ENCODE results near the gene AP1M1. TPM values are rescaled to one million over a fixed set of nuclear protein-coding genes. Genes with fewer than 3 reads are reported as not detected.

The AP1M1 gene
- total RNA-seq (100 to 1,000 TPM in 4 of 5 donors, 10 to 100 TPM in 1; 94.9 to 171 (median 133) TPM), total RNA-seq (48.6 to 163 (median 77.2) reads per million in 29 experiments)
- total RNA-seq (2013): 75.6 TPM

GRCh38 chr19:16197622-16198369 is at the start of gene AP1M1:
Gene AP1M1, plus strand, starts transcription at chr19:16197911. Its CDS starts 116 bp downstream, at chr19:16198027.
- no peaks in the 10 kb centered on the region for H3K9me3 ChIP-seq
- Mint-ChIP-seq H3K27me3 (no peaks in the 10 kb centered on the region), H3K4me3 (peak within 1 kb of the TSS; percentile 71 to 86 (median 81)), H3K27ac (peak within 1 kb of the TSS; percentile 95 to 98), H3K9me3 (no peaks in the 10 kb centered on the region), H3K4me1 (peaks cover 44 to 47% (median 46%) of the 10 kb centered on the region in 3 donors), H3K36me3 (peaks cover 13% of the 10 kb centered on the region)
- no peaks in the 10 kb centered on the region for H3K27me3 ChIP-seq (replicated peaks in 1 of 2; ENCODE audit: control insufficient read depth in 2 of 2, extremely low read depth in 1 of 2, insufficient read depth in 2 of 2, low read length in 1 of 2)
- peak within 1 kb of the TSS; percentile 93 to 98 for H3K4me3 ChIP-seq (ENCODE audit: control insufficient read depth in 1 of 2, extremely low read depth in 1 of 2, low read length in 1 of 2)
- POLR2A ChIA-PET: interaction anchor here (0.6 to 2.5 kb wide), 5 partner anchors 12 to 174 kb away, joined by 3 to 8 read pairs (median 5); partner anchors contain the start of gene FAM32A (in 1 of the 2)
- under 1% methylated on average over 65 of the region's 65 CpGs for WGBS (ENCODE audit: insufficient coverage)
- peaks cover 19 to 45% of the 10 kb centered on the region in 2 experiments for H3K4me1 ChIP-seq (ENCODE audit: control insufficient read depth in 1 of 2, extremely low read depth in 1 of 2, insufficient read depth in 2 of 2, low read length in 2 of 2)
- peak within 1 kb of the TSS; percentile 74 for H3K27ac ChIP-seq (ENCODE audit: low read length)
- CTCF ChIA-PET: interaction anchor here (0.6 to 1.7 kb wide), 5 partner anchors 10 to 272 kb away, joined by 3 to 23 read pairs (median 4); partner anchors contain the start of gene FAM32A (in 1 of the 2)
- H3K36me3 ChIP-seq (ENCODE audit: control insufficient read depth in 2 of 2, extremely low read depth in 1 of 2, insufficient read depth in 1 of 2, low read length in 1 of 2): peaks cover 12 to 30% of the 10 kb centered on the region in 2 donors
- DNase-seq (peak; percentile 94 to 100 (median 97)), ATAC-seq (replicated peaks in 1 of 4) (peak; percentile 85 to 91 (median 89))

- Histone ChIP-seq H3K4me3 (ENCODE audit: control insufficient read depth in 1 of 2, extremely low read depth in 1 of 2, low read length in 1 of 2) (no peak overlapping the region), H3K36me3 (ENCODE audit: control insufficient read depth in 2 of 2, extremely low read depth in 1 of 2, insufficient read depth in 1 of 2, low read length in 1 of 2) (peaks cover 4 to 46% of the 10 kb centered on the region in 2 donors), H3K27me3 (replicated peaks in 1 of 2; ENCODE audit: control insufficient read depth in 2 of 2, extremely low read depth in 1 of 2, insufficient read depth in 2 of 2, low read length in 1 of 2) (no peaks in the 10 kb centered on the region), H3K4me1 (ENCODE audit: control insufficient read depth in 1 of 2, extremely low read depth in 1 of 2, insufficient read depth in 2 of 2, low read length in 2 of 2) (peaks cover 2 to 43% of the 10 kb centered on the region in 2 experiments), H3K27ac (ENCODE audit: low read length) (peak overlapping the region; percentile 10), H3K9me3 (no peaks in the 10 kb centered on the region)
- Mint-ChIP-seq H3K36me3 (peaks cover 20% of the 10 kb centered on the region), H3K27ac (peak overlapping the region in 1 of 2 donors; percentile 16), H3K4me1 (peaks cover 19 to 33% (median 21%) of the 10 kb centered on the region in 3 donors), H3K27me3 (no peaks in the 10 kb centered on the region), H3K4me3 (no peak overlapping the region), H3K9me3 (no peaks in the 10 kb centered on the region)
- WGBS (ENCODE audit: insufficient coverage): 85% methylated on average over 7 of the region's 8 CpGs
- ATAC-seq (replicated peaks in 1 of 4) (no peak), DNase-seq (no peak)
- ChIA-PET CTCF (no interaction called here), POLR2A (interaction anchor here in 1 of 2 donors (0.7 kb wide), 1 partner anchor 20 kb away, joined by 3 read pairs; no protein-coding TSS in a partner anchor)
Measured at GRCh38 chr19:16148443-16149229, 49.1 kb upstream of the AP1M1 start.

GRCh38 chr19:16153582-16154336 is 44.0 kb upstream of the AP1M1 start:
- CTCF ChIA-PET: interaction anchor here in 1 of 2 donors (0.5 kb wide), 1 partner anchor 113 kb away, joined by 3 read pairs; no protein-coding TSS in a partner anchor
- H3K27me3 ChIP-seq (replicated peaks in 1 of 2; ENCODE audit: control insufficient read depth in 2 of 2, extremely low read depth in 1 of 2, insufficient read depth in 2 of 2, low read length in 1 of 2): no peaks in the 10 kb centered on the region
- H3K27ac ChIP-seq (ENCODE audit: low read length): no peak overlapping the region
- Mint-ChIP-seq H3K27ac (no peak overlapping the region), H3K4me3 (no peak overlapping the region), H3K9me3 (no peaks in the 10 kb centered on the region), H3K4me1 (peaks cover 0 to 16% (median 6%) of the 10 kb centered on the region in 3 donors), H3K36me3 (peaks cover 52% of the 10 kb centered on the region), H3K27me3 (no peaks in the 10 kb centered on the region)
- ATAC-seq (replicated peaks in 1 of 4): no peak
- WGBS (ENCODE audit: insufficient coverage): 93% methylated on average over 7 of the region's 11 CpGs
- peaks cover 15 to 81% of the 10 kb centered on the region in 2 donors for H3K36me3 ChIP-seq (ENCODE audit: control insufficient read depth in 2 of 2, extremely low read depth in 1 of 2, insufficient read depth in 1 of 2, low read length in 1 of 2)
- DNase-seq: no peak
- H3K9me3 ChIP-seq: no peaks in the 10 kb centered on the region
- no peak overlapping the region for H3K4me3 ChIP-seq (ENCODE audit: control insufficient read depth in 1 of 2, extremely low read depth in 1 of 2, low read length in 1 of 2)
- POLR2A ChIA-PET: no interaction called here
- H3K4me1 ChIP-seq (ENCODE audit: control insufficient read depth in 1 of 2, extremely low read depth in 1 of 2, insufficient read depth in 2 of 2, low read length in 2 of 2): peaks cover 0 to 2% of the 10 kb centered on the region in 2 experiments

GRCh38 chr19:16154557-16154956 is 43.2 kb upstream of the AP1M1 start:
- Histone ChIP-seq H3K9me3 (no peaks in the 10 kb centered on the region), H3K27me3 (replicated peaks in 1 of 2; ENCODE audit: control insufficient read depth in 2 of 2, extremely low read depth in 1 of 2, insufficient read depth in 2 of 2, low read length in 1 of 2) (no peaks in the 10 kb centered on the region), H3K4me1 (ENCODE audit: control insufficient read depth in 1 of 2, extremely low read depth in 1 of 2, insufficient read depth in 2 of 2, low read length in 2 of 2) (peaks cover 0 to 2% of the 10 kb centered on the region in 2 experiments), H3K4me3 (ENCODE audit: control insufficient read depth in 1 of 2, extremely low read depth in 1 of 2, low read length in 1 of 2) (no peak overlapping the region), H3K27ac (ENCODE audit: low read length) (no peak overlapping the region), H3K36me3 (ENCODE audit: control insufficient read depth in 2 of 2, extremely low read depth in 1 of 2, insufficient read depth in 1 of 2, low read length in 1 of 2) (peaks cover 15 to 75% of the 10 kb centered on the region in 2 donors)
- H3K4me1 Mint-ChIP-seq: peaks cover 0 to 10% (median 6%) of the 10 kb centered on the region in 3 donors
- H3K4me3 Mint-ChIP-seq: no peak overlapping the region
- peak overlapping the region in 1 of 2 donors; percentile 40 for H3K27ac Mint-ChIP-seq
- ATAC-seq (replicated peaks in 1 of 4): no peak
- 97% methylated on average over 7 of the region's 8 CpGs for WGBS (ENCODE audit: insufficient coverage)
- H3K36me3 Mint-ChIP-seq: peaks cover 46% of the 10 kb centered on the region
- CTCF ChIA-PET: no interaction called here
- POLR2A ChIA-PET: no interaction called here
- H3K9me3 Mint-ChIP-seq: no peaks in the 10 kb centered on the region
- DNase-seq: no peak
- H3K27me3 Mint-ChIP-seq: no peaks in the 10 kb centered on the region

- H3K36me3 Mint-ChIP-seq: peaks cover 46% of the 10 kb centered on the region
- Histone ChIP-seq H3K27me3 (replicated peaks in 1 of 2; ENCODE audit: control insufficient read depth in 2 of 2, extremely low read depth in 1 of 2, insufficient read depth in 2 of 2, low read length in 1 of 2) (no peaks in the 10 kb centered on the region), H3K27ac (ENCODE audit: low read length) (no peak overlapping the region), H3K4me3 (ENCODE audit: control insufficient read depth in 1 of 2, extremely low read depth in 1 of 2, low read length in 1 of 2) (no peak overlapping the region), H3K4me1 (ENCODE audit: control insufficient read depth in 1 of 2, extremely low read depth in 1 of 2, insufficient read depth in 2 of 2, low read length in 2 of 2) (no peaks in the 10 kb centered on the region), H3K9me3 (no peaks in the 10 kb centered on the region), H3K36me3 (ENCODE audit: control insufficient read depth in 2 of 2, extremely low read depth in 1 of 2, insufficient read depth in 1 of 2, low read length in 1 of 2) (peaks cover 15 to 70% of the 10 kb centered on the region in 2 donors)
- H3K4me3 Mint-ChIP-seq: no peak overlapping the region
- peak overlapping the region; percentile 6 to 40 for H3K27ac Mint-ChIP-seq
- ATAC-seq (replicated peaks in 1 of 4) (no peak), DNase-seq (no peak)
- ChIA-PET CTCF (no interaction called here), POLR2A (no interaction called here)
- WGBS (ENCODE audit: insufficient coverage): 100% methylated on average over 1 of the region's 1 CpG
- no peaks in the 10 kb centered on the region for H3K27me3 Mint-ChIP-seq
- H3K4me1 Mint-ChIP-seq: peaks cover 0 to 8% (median 6%) of the 10 kb centered on the region in 3 donors
- H3K9me3 Mint-ChIP-seq: no peaks in the 10 kb centered on the region
Measured at GRCh38 chr19:16155128-16155527, 42.6 kb upstream of the AP1M1 start.

Measured in T-cell (primary cell).